HEK293T (cell line): ENCODE measurements around the gene F8.

Source experiments
- BHLHE40 ChIP-seq: fragments of 450-650 bp; IDR thresholded peaks from 2 replicates; pipeline ENCODE4 v1.6.1; 2016; ENCODE audit warnings: mild to moderate bottlenecking, moderate library complexity, borderline replicate concordance
- CTBP1 ChIP-seq: fragments of 450-650 bp; IDR thresholded peaks from 2 replicates; pipeline ENCODE4 v1.6.1; 2016; ENCODE audit warnings: borderline replicate concordance
- ELF4 ChIP-seq: fragments of 450-650 bp; IDR thresholded peaks from 2 replicates; pipeline ENCODE4 v1.6.1; 2017; ENCODE audit warnings: antibody characterized with exemption
- PKNOX1 ChIP-seq: fragments of 450-650 bp; IDR thresholded peaks from 2 replicates; pipeline ENCODE4 v1.6.1; 2016
- SUZ12 ChIP-seq: fragments of 450-650 bp; IDR thresholded peaks from 2 replicates; pipeline ENCODE4 v1.6.1; 2016; ENCODE audit warnings: mild to moderate bottlenecking
- TARDBP ChIP-seq: fragments of 450-650 bp; IDR thresholded peaks from 2 replicates; pipeline ENCODE4 v1.6.1; 2016

GRCh38 chrX:154812341-154813101 lies 210.0 kb downstream of the F8 start:
- TF ChIP-seq BHLHE40 (no peak), SUZ12 (no peak), TARDBP (no peak), PKNOX1 (no peak), CTBP1 (no peak), ELF4 (no peak)
